ENCODE results near the gene DYNC1I1.

DYNC1I1 gene

DNA sequence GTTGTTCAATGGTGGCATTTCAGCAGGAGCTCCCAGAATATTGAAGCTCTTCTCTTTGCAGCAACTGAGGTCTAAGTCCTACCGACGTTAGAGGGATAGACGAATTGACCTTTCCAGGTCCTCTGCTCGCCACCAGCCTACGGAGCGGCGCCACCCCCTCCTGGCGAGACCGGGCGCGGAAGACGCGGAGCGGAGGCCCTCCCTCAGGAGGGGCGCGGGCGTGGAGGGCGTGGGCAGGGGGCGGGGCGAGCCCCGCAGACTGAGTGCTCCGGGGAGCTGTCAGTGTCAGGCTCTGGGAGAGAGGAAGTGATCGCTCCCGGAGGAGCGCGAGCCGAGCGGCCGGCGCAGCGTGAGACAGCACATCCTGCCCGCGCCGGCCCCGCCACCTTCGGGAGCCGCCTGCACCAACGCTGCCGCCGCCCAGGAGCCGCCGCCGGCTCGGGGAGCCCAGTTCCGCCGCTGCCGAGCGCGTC lies at the start of gene DYNC1I1:
DYNC1I1 (plus strand) TSS at position 257 of the 473 bp plus-strand sequence. CDS start 32,176 bp downstream, outside the sequence.
- peak; percentile 70 for DNase-seq (ENCODE audit: low spot score)

GRCh38 chr7:95723583-95724180 lies 48.7 kb upstream of the DYNC1I1 start:
- peak; percentile 28 for DNase-seq (ENCODE audit: low spot score)

DNA sequence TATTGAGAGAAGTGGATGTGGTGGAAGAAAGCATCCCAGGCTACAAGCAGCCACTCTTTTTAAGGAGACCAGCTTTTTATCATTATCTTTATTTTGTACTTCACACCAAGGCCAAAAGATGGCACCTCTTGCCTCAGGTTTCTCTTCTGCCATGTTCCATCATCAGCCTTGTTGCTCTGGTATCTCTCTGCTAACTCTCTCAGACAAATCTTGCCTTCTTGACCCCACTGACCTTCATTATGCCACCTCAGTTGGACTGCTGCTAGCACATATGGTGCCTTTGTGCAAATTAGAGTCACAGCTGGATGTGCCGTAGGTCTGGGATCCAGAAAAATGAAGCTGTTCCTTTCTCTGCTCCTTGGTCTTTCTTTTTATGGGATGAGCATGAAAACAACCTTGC lies 47.1 kb upstream of the DYNC1I1 start:
- no peak for DNase-seq (ENCODE audit: low spot score)

DNA sequence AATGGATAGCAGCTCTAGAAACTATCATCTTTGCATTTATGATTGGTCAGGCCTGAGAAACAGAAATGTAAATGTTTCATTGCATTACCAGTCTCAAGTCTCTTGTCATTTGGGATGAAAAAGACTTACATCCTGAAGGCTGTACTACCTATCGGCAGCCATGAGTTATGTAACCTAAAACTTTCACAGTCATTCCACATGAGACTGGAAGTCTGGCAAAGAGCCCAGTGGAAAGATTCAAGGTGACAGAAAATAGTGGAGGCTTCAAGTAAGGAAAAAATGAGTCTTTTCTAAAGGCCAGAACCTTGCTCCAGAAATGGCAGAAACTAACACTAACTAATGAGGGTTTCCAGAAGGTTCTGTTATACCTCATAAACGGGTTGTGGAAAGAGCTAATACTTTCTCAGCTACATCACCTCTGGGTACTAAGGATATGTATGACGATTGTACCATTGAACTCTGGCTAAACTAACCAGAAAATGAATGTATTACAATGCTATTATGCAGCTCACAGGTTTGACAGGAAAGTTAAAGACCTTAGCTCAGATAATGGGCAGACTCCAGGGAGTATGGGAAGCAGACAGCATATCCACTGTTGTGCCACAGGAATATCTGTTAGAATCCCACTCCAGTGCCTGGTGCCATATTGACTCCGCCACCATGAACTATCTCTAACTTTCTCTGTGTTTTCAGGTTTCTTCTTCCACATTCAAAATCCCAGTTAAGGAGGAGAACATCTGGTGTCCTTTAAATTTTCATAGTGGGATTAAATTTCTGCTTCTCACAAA lies 41.7 kb upstream of the DYNC1I1 start:
- DNase-seq (ENCODE audit: low spot score), result no peak

DNA sequence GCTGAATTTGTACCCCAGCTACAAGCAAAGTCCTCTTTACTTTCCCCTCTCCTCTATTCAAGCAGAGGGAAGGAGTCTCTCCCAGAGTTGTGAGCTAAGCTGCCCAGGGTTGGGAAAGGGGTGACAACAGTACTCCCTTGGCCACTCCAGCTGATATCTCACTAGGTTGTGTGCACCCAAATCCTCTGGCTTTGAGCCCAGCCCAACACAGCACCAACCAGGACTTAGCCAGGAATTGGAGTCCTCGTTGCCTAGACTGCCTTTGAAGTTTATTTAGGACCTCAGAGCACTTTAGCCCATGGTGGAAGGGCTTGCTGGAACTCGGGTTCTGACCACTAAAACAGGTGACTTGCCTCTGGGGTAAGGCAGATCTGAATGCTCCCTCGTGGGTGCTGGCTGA lies 35.7 kb upstream of the DYNC1I1 start:
- no peak for DNase-seq (ENCODE audit: low spot score)

- no peak for DNase-seq (ENCODE audit: low spot score)
Observed at GRCh38 chr7:95737828-95738505, 34.4 kb upstream of the DYNC1I1 start.

DNA sequence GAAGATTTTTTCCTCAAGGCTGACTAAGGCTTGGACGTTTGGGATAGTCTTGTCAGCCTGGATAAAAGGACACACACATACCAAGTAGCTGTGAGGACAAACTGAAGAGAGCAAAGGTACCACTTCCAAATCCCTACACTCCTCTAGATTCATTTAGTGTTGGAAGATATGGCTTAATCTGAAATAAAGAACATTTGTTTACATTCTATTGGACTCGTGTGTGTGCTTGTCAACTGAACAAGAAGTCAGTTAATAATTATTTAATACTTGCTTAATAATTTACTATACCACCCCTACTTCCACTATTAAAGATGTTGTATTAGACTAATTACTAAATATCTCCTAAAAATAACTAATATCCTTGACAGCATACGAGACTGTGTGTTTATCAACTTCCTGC lies 23.3 kb upstream of the DYNC1I1 start:
- DNase-seq (ENCODE audit: low spot score), result no peak

- DNase-seq (ENCODE audit: low spot score), result no peak
Observed at GRCh38 chr7:95749515-95749914, 22.8 kb upstream of the DYNC1I1 start.

GRCh38 chr7:95753440-95753839 lies 18.9 kb upstream of the DYNC1I1 start:
- DNase-seq (ENCODE audit: low spot score), result no peak

DNA sequence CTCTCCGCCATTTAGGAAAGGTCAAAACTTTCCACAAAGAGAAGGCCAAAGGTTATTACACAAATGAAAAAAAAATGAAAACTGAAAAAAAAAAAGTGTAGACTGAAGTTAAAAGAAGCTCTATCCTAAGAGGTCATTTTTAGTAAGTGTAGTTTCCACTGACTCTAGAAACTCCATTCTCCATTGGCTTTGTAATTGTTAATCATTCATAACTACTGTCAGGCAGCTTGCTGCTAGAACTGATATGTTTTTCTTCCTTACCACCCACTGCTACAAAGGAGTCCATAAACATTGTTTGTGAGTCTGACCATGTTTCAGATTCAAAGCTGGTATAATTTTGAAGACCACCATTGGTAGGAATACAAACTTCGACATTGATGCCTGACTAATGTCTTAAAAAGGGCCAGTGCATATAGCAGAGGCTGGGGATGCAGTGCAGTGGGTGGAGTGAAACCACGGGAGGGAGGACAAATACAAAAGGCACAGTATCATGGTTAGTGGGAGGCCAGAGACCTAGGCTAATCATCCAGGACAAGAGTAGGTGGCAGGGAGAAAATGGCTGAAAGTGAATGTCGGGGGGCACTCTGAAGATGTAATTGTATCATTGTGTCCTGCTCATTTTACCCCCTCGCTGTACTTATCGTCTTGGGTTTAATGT lies 16.9 kb upstream of the DYNC1I1 start:
- no peak for DNase-seq (ENCODE audit: low spot score)

- DNase-seq (ENCODE audit: low spot score), result no peak
Observed at GRCh38 chr7:95758187-95758586, 14.2 kb upstream of the DYNC1I1 start.

DNA sequence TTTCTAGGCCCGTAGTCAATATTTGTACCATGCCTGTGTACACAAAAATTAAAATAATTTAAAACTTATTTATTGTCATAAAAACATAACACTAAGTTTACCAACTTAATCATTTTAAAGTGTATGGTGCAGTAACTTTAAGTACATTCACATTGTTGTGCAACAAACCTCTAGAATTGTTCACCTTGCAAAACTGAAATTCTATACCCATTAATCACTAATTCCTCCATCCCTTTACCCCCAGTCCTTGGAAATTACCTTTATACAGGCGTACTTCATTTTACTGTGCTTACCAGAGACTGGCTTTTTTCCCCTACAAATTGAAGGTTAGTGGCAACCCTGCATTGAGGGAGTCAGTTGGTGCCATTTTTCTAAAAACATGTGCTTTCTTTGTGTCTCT lies 6.3 kb upstream of the DYNC1I1 start:
- no peak for DNase-seq (ENCODE audit: low spot score)

GRCh38 chr7:95766657-95767056 lies 5.7 kb upstream of the DYNC1I1 start:
- no peak for DNase-seq (ENCODE audit: low spot score)

DNA sequence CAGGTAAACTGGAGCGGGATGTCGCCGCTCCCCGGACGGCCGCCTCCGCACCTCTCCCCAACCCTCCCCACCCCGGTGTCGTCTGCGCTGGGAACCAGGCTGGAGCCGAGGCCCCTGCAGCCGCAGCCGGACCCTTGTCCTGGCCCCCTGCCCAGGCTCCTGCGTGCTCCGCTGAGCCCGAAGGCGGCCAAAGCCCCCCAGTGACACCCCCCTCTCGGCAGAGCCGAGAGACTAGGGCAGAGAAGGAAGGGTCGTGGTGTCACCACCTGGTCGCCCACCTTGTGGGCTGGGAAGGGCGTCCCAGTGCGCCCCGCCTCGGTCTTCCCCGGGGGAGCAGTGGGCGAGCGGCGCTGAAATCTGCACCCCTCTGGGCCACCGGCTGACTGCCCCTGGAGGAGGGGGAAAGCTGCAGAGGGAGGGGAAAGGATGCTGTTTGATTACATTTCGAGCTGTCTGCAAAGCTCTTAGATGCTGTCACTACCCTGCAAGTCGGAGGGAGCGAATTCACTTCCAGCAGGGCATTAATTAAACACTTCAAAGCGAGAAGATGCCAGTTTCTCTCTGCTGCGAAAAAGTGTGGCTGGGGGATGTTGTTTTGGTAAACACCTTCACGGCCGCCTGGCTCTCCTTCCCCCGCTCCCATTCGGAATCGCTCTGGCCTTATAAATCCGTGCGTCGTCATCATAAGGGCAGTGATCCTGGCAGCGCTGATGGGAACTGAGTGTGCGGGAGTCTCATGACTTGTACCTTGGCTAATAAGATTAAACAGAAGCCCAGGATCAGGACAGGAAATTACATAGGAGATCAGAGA lies 622 bp downstream of the DYNC1I1 start:
- peak; percentile 12 for DNase-seq (ENCODE audit: low spot score)

DNA sequence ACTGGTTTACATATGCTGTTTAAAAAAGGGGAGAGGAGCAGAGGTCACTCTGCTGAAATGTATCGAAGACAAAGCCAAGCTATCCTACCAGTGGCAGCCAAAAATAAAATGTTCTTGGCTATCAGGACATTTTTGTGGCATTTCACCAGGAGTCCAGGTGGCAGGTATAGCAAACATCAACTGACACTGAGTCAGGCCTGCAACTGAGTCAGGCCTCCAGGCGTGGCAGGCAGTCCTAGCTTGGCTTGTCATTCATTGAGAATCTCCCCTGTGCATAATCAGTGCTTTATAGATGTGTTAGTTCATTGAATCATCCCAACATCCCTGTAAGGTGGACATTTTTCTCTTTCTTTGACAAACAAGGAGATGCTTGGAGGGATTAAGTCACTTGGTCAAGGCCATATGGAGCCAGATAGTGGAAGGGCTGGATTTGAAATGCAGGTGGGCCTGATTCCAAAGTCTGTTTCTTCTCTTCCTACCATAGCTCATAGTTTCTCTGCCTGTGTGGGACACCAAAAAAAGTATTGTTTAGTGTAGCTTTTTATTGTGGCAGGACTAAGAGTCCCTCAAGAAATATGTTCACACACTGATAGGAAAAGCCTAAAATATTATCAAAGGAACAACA lies 4.3 kb downstream of the DYNC1I1 start:
- DNase-seq (ENCODE audit: low spot score), result no peak

DNA sequence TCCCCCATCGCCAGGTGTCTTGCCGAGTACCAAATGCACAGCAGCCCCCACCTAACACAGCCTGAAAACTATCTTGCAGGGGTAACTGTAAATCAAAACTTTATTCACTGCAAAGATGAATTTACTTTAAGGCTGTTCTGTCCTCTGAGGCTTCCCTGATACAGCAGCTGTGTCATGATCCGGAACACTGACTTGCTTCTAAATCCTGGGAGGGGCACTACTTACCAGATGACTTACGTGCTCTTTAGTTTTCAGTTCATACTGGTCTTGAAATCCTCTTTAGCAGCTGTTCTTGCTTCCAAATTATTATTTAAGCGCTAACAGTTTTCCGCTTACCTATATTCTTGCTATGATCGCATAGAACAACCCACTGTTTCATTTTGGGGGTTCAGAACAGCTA lies 4.9 kb downstream of the DYNC1I1 start:
- no peak for DNase-seq (ENCODE audit: low spot score)

DNA sequence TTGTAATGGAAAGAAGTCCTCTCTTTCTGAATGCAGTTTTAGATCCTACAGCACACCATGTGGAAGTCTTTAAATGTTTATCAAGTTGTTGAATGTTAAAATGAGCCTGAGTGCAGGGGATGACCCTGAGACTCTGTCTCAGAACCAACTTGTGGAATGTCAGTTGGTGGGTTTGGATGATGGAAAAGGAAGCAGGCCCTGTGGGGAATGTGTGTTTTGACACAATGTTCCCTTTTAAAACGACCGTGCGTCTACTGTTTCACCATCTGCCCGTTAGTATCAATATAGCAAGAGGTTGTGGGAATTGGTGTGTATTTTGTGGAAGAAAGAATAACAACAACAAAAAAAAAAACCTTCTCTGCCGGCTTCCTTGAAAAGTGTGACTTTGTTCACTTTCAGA lies 8.3 kb downstream of the DYNC1I1 start:
- no peak for DNase-seq (ENCODE audit: low spot score)

DNA sequence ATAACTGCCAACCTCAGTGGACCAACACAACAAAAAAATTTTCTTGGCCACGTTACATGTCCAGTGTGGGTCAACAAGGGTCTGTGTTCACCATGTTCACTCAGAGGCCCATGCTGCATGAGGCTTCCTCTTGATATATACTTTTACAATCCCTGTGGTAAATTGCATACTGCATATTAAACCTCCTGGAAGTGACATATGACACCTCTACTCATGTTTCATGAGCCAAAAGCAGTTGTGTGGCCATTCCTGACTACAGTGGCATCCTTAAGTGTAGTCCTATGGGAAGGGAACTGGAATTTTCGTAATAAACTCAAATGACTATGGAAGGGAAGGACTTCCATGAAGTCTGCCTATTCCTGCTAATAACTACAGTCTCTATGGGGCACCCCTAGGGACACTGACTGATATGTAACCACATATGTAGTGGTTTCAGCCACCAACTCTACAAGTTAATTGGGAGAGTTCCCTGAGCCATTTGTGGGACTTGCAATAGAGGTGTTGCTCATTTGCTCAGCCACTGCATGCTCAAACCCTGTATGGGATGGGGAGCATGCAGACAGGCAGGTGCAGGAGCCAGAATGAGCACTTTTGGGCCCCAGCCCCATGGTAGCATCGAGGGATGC lies 9.7 kb downstream of the DYNC1I1 start:
- DNase-seq (ENCODE audit: low spot score), result no peak

GRCh38 chr7:95784796-95785195 lies 12.4 kb downstream of the DYNC1I1 start:
- DNase-seq (ENCODE audit: low spot score), result no peak

GRCh38 chr7:95788258-95788657 lies 15.9 kb downstream of the DYNC1I1 start:
- DNase-seq (ENCODE audit: low spot score), result no peak

GRCh38 chr7:95788884-95789283 lies 16.5 kb downstream of the DYNC1I1 start:
- DNase-seq (ENCODE audit: low spot score), result no peak
